GM12873 (cell line): ENCODE measurements around the gene ACAP1.

ENCODE experiments used
- CTCF ChIP-seq: IDR thresholded peaks from 2 replicates; pipeline ENCODE4 v1.5.1; 2012; ENCODE audit warnings: low read depth, mild to moderate bottlenecking, moderate library complexity, low read length, control low read depth; ENCODE audit not compliant: insufficient read depth; ENCODE audit errors: missing control alignments

Gene ACAP1

GRCh38 chr17:7348478-7349242 lies 12.3 kb downstream of the ACAP1 start:
- no peak for TF ChIP-seq CTCF

- TF ChIP-seq CTCF, result no peak
Measured at GRCh38 chr17:7351665-7352502, 15.6 kb downstream of the ACAP1 start, which contains the start of gene KCTD11. TSS of gene KCTD11 (plus strand) at chr17:7352162.

GRCh38 chr17:7352503-7352889 lies 16.2 kb downstream of the ACAP1 start:
- TF ChIP-seq CTCF, result peak; percentile 60

- TF ChIP-seq CTCF, result no peak
Measured at GRCh38 chr17:7352910-7353635, 16.7 kb downstream of the ACAP1 start.

- no peak for TF ChIP-seq CTCF
Measured at GRCh38 chr17:7354262-7354843, 18.0 kb downstream of the ACAP1 start.

- no peak for TF ChIP-seq CTCF
Measured at GRCh38 chr17:7355053-7355452, 18.7 kb downstream of the ACAP1 start, which contains the start of gene TMEM95. TSS of gene TMEM95 (plus strand) at chr17:7355156. CDS start at chr17:7355205, 49 bp downstream.
